GM10266 (cell line): Measurements from ENCODE around the gene ZNF438.
"Not testable (repeated sequence)": the region's sequence is repeated elsewhere in the genome, so short reads cannot be mapped to it uniquely, and the experiment has no call there.

Experiments used
- DNase-seq: peaks from one replicate; pipeline ENCODE4 v3.0.0; 2012; ENCODE audit errors: extremely low spot score
- CTCF ChIP-seq: IDR thresholded peaks from 2 replicates; pipeline ENCODE4 v1.5.1; 2012; ENCODE audit warnings: mild to moderate bottlenecking, low read depth; ENCODE audit not compliant: control insufficient read depth, insufficient read depth; ENCODE audit errors: missing control alignments

The ZNF438 gene

GRCh38 chr10:30986053-30986555 is 45.6 kb downstream of the ZNF438 start:
- TF ChIP-seq CTCF, result no peak
- no peak for DNase-seq

GRCh38 chr10:30985512-30985911 is 46.2 kb downstream of the ZNF438 start:
- DNase-seq, result no peak
- TF ChIP-seq CTCF, result no peak

GRCh38 chr10:30984563-30985328 is 46.9 kb downstream of the ZNF438 start:
- no peak for TF ChIP-seq CTCF
- no peak for DNase-seq

- DNase-seq, result not testable (repeated sequence)
Measured at GRCh38 chr10:30983209-30983608, 48.5 kb downstream of the ZNF438 start.

- no peak for TF ChIP-seq CTCF
- no peak for DNase-seq
Measured at GRCh38 chr10:30980951-30981616, 50.6 kb downstream of the ZNF438 start.

GRCh38 chr10:30979956-30980355 is 51.7 kb downstream of the ZNF438 start:
- no peak for TF ChIP-seq CTCF
- DNase-seq, result no peak

GRCh38 chr10:30978843-30979242 is 52.8 kb downstream of the ZNF438 start:
- DNase-seq, result no peak
- no peak for TF ChIP-seq CTCF

GRCh38 chr10:30977385-30977784 is 54.3 kb downstream of the ZNF438 start:
- TF ChIP-seq CTCF, result no peak
- no peak for DNase-seq
